Epidermal melanocyte (primary cell): Measurements from ENCODE around the gene PDE2A.
A peak's percentile ranks its signal among the peaks of the same experiment; 100 is the strongest.

Experiments used
- DNase-seq: peaks from one replicate; pipeline ENCODE4 v3.0.0; 2011; ENCODE audit warnings: low spot score; ENCODE audit not compliant: insufficient read length

Gene PDE2A

GRCh38 chr11:72684236-72684912 lies 10.2 kb upstream of the PDE2A start:
- DNase-seq = peak; percentile 60

DNA sequence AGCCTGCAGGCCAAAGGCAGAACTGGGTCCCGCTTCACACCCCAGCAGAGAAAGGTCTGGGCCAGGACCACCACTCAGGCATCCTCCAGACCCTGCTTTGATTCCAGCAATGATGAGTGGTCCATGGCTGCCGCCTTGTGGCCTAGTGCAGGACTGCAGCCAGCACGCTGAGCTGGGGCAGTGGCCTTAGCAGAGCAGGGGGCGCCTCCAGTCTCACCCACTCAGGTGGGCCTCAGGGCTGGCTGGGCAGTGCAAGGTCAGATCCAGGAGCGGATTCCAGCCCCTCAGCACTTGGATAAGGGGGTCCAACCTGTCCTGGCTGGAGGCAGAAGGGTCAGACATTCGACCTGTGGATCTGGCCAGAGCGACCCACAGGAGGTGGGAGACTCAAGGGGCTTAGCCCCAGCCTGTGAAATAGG lies 9.6 kb upstream of the PDE2A start:
- DNase-seq = peak; percentile 86

GRCh38 chr11:72682858-72683243 lies 8.6 kb upstream of the PDE2A start:
- no peak for DNase-seq

DNA sequence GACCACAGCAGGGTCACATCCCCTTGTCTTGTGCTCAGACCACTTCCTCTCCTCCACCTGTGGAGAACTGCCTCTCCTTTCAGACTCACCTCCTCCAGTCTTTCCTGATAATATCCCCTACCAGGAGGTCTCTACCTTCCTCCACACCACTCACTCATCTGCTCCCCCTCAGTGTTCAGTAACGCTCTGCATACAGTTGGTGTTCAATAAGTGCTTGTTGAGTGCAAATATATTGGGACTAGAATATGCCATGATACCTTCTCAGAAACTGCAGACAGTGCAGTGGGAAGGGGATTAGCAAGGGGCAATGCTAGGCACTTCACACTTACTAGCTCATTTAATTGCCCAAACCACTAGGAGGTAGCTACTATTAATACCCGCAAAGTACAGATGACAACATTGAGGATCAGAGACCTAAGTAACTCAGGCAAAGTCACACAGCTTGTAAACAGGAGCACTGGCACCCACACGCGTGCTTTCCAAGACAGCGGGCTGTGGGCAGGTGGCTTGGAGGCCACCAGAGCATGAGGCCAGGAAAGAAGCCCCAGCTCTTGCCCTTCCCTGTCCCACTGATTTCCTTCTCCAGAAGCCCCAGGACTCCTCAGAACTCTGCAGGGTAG lies 8.1 kb upstream of the PDE2A start:
- no peak for DNase-seq

- no peak for DNase-seq
Observed at GRCh38 chr11:72681226-72682153, 7.3 kb upstream of the PDE2A start.

- DNase-seq = no peak
Observed at GRCh38 chr11:72680624-72681158, 6.5 kb upstream of the PDE2A start.

DNA sequence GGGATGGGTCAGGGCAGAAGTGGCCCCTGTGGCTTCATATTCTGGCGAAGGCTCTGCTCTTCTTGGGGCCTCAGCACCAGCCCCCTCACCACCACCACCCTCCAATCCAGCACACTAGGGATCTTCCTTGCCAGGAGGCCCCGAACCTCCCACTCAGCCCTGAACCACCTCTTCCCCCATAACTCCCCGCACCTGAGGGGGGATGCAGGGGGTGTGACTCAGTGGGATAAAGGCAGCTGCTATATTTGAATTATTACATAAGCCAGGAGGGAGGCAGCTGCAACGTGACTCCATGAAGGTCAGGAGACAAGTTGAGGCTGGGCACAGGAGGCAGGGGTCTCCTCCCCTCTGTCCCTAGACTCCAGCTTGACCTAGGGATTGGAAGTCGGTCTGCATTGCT lies 5.6 kb upstream of the PDE2A start:
- no peak for DNase-seq

GRCh38 chr11:72678524-72678923 lies 4.3 kb upstream of the PDE2A start:
- DNase-seq = no peak

DNA sequence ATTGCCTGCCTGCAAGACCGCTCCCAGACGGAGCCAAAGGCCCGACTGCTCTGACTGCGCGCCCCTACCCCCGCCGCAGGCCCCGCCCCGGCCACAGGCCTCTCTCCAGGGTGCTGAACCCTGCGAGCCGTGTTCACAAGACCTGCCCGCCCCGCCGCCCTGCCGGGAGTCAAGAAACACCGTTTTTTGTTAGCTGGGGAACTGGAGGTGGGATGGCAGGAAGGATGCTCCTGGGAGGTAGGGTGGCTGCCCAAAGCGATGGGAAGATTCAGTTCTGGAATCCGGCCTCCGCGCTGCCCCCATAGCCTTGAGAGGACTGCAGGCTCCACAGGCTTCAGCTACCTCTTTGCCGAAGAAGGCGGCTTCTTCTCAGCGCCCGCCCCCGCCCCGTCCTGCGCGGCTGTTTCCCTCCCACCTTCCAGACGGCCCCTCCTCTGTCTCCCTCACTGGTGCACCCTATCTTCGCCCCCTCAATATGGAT lies 2.7 kb upstream of the PDE2A start:
- peak; percentile 58 for DNase-seq

- no peak for DNase-seq
Observed at GRCh38 chr11:72675221-72675620, 999 bp upstream of the PDE2A start.

DNA sequence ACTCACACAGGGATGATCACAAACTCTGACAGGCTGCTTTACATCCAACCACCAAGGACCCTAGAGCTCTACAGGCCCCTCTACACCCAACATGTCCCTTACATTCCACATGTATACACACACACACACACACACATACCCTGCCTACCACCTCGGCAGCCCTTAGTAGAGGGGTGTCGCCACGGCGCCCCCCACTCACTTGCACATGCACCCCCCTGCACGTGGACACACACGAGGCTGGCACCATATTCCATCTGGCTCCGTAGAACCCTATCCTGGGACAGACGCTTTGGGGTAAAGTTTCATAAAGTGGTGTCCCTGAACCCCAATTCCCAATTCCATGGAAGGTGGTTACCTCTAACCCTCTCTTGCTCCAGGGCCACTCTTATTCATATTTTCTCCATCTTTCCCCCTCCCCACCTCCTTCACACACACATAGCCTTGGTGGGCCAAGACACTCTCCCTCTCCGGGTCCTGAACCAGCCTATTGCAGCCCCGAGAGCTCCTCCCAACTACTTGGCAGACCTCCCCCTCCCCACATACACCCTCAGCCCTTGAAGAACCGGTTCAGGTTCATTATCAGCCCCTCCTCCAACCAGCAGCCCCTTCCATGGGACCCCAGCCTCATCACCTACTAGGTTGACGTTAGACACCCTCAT lies 809 bp downstream of the PDE2A start:
- DNase-seq = no peak

DNA sequence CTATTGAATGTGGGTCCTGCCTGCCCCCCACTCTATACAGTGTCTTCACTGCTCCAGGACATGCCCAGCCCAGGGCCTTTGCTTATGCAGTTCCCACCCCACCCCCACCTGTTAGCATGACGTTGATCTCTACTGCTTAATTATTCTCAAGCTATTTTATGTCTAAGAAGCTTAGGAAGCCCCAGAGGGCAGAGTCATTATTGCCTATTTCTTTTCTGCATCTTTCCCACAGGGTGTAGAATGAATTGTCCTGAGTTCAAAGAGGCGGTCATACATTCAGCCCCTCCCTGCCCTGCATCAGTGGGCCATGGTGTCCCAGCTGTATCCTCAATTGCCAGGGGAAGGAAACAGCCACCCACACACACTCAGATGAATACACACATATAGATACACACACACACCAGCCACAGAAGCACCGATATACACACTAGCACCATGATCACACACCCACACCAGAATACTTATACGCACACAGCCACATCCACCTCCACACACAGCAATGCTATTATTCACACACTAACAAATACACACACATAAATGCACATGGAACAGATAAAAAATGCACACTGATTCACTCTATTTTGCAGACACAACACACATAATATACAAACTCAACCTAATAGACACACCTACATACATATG lies 1.5 kb downstream of the PDE2A start:
- no peak for DNase-seq

DNA sequence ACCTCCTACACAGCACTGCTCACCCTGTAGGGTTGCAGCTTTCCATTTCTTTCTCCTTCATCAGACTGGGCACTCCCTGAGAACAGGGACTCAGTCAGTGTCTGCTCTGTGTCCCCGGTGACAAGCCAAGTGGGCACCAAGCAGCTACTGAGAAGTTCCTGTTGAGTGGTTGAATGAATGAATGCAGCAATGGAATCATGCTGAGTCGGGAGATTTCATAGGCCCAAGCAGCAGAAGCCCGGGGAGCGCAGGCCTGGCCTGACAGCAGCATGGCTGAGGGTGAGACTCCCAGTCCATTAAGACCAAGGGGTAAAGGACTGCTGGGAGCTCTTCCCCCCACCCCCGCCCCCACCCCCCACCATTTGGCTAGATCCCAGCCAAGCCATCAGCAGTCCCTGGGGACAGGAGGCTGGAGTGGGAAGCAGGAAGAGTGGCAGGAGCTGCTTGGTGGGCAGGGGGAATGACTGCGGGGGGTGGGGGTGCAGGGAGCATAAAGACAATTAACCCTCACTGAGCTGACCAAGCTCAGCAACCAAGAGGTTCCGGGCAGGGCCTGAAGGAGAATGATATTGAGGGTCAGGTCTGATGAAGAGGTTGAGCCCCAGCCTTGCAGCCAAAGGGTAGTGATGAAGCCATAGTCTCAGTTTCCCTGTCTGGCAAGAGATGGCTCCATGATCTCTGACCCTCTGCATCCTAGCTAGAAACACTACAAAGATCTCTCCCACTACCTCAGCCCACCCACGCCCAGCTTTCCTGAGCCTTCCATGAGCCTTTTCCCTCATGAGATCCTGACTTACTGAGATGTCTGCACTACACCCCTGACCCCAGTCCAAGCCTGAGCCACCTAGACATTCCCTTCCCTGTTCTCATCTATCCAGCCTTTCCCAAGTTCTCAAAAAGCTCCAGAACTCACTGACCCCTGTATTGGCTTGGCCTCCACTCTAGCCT lies 2.8 kb downstream of the PDE2A start:
- no peak for DNase-seq

GRCh38 chr11:72670041-72670440 lies 4.2 kb downstream of the PDE2A start:
- DNase-seq = no peak

- no peak for DNase-seq
Observed at GRCh38 chr11:72669527-72669926, 4.7 kb downstream of the PDE2A start.

- no peak for DNase-seq
Observed at GRCh38 chr11:72668629-72669347, 5.4 kb downstream of the PDE2A start.

DNA sequence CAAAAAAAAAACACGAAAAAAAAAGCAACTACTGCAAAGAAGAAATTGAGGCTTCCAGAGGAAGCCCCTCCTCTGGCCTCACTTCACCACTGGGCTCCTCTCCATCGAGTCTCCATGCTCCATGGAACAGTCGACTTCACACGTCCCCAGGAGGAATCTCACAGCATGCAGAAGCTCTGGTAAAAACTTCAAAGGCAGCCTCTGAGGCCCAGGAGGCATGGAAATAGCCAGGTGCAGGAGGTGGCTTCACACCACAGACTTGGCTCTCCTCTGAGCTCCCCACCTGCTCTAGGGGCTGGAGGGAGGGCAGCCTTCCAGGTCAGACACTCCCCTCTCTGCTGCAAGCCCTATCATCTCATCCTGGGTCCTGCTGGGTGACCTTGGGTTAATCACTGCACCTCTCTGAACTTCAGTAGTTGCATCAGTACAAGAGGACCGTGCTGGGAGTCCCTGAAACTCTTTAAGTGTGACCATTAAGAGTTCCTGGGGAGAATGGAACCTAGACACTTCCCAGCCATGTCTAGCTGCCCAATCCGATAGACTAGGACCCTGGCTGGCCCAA lies 8.2 kb downstream of the PDE2A start:
- DNase-seq = no peak

DNA sequence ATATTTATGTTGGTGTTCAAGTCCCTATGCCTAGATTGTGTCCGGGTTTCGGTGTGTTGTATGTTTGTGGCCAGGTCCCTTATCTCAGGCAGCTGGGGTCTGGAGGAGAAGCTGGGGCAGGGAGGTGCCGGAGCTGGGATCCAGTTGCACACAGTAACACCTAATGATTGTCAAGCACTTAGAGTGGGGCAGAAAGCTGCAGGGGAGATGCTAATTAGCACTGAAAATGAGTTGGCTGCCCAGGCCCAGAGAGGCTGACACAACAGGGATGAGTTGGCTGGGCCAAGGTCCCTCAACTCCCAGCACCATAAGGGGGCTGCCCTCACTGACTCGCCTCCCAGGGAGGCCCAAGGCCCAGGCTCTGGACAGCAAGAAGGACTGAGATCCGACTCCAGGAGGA lies 12.2 kb downstream of the PDE2A start:
- no peak for DNase-seq

GRCh38 chr11:72661486-72661885 lies 12.7 kb downstream of the PDE2A start:
- no peak for DNase-seq
